Measurements from ENCODE around the gene SPTBN1.

GRCh38 chr2:54634564-54635511 lies 178.7 kb downstream of the SPTBN1 start:
- TF ChIP-seq POLR2AphosphoS5 (IDR thresholded peaks at IDR 0.05; ENCODE audit: borderline replicate concordance, low read depth, low read length) (no peak), EZH2 (IDR thresholded peaks at IDR 0.05) (no peak)
